ENCODE measurements around the gene USPL1.

The USPL1 gene

GRCh38 chr13:30698488-30699005, 80.8 kb downstream of the USPL1 start:
- no peak for DNase-seq

GRCh38 chr13:30700364-30700763, 82.6 kb downstream of the USPL1 start:
- no peak for DNase-seq

GRCh38 chr13:30702006-30702405, 84.3 kb downstream of the USPL1 start:
- no peak for DNase-seq

GRCh38 chr13:30704596-30704995, 86.9 kb downstream of the USPL1 start:
- DNase-seq, result no peak

GRCh38 chr13:30705680-30706079, 88.0 kb downstream of the USPL1 start:
- no peak for DNase-seq

GRCh38 chr13:30708541-30708940, 90.8 kb downstream of the USPL1 start:
- no peak for DNase-seq

All from activated CD4-positive, alpha-beta T cell treated with anti-CD3 and anti-CD28 coated beads, Interleukin-2, amount 50 U/mL, for 16 hours (primary cell).